Measurements from ENCODE around the gene APOL3.
"Not testable (repeated sequence)": the region's sequence is repeated elsewhere in the genome, so short reads cannot be mapped to it uniquely, and the experiment has no call there.

The APOL3 gene

GRCh38 chr22:36099561-36099960 is 61.0 kb downstream of the APOL3 start:
- not testable (repeated sequence) for DNase-seq

- no peak for DNase-seq
These were observed 62.7 kb downstream of the APOL3 start for GRCh38 chr22:36097880-36098279.

- not testable (repeated sequence) for DNase-seq
These were observed 69.8 kb downstream of the APOL3 start for GRCh38 chr22:36090772-36091171.

Measured in hematopoietic multipotent progenitor cell treated with erythropoietin and hydrocortisone succinate and interleukin-3 and kit ligand, for 6 days (in vitro differentiated cells).